HepG2 (cell line): ENCODE measurements around the gene LCLAT1. TPM values are rescaled to one million over a fixed set of nuclear protein-coding genes. Genes with fewer than 3 reads are reported as not detected.

Experiments
- ATAC-seq: fragments of 200-7000 bp; cut with Tn5 transposase; 3 replicates; pipeline ENCODE4 v1.9.1; 2020; ENCODE audit warnings: mild to moderate bottlenecking, moderate library complexity
- BruUV-seq: library from RNA; stranded (reverse); fragments of 400-500 nt; replicated peaks from 2 replicates; lab custom pipeline; 2021; lab: Mats Ljungman, UMichigan
- CTCF ChIA-PET: fragments of 300-600 bp; formaldehyde crosslinking; extraction: SDS; loops from one replicate; lab custom pipeline; 2021; ENCODE audit warnings: low total read pairs, inconsistent platforms, low intra/inter-chr PET ratio; lab: Yijun Ruan, JAX
- POLR2A ChIA-PET: fragments of 350-600 bp; sonication (Branson Sonifier 250); formaldehyde crosslinking; loops from one replicate; lab custom pipeline; 2020; ENCODE audit warnings: antibody characterized with exemption, inconsistent platforms; lab: Yijun Ruan, JAX
- DNase-seq: peaks from one replicate; pipeline ENCODE4 v3.0.0-alpha.2; 2015; ENCODE audit warnings: low spot score
- FAIRE-seq: peaks from 3 replicates; lab custom pipeline; 2011; peaks lifted over from hg19 to GRCh38; lab: Jason Lieb, UNC
- H2AFZ ChIP-seq: one replicate; pipeline ENCODE4 v1.6.1; 2011; ENCODE audit warnings: low read length, inconsistent platforms
- H3K27ac ChIP-seq: fragments of 300-600 bp; 3 replicates; pipeline ENCODE4 v1.8.0; 2011; ENCODE audit warnings: mixed run types, mild to moderate bottlenecking, mixed read lengths, low read length, inconsistent platforms; ENCODE audit not compliant: insufficient read depth; ENCODE audit errors: extremely low read length
- H3K27me3 ChIP-seq, 2 experiments: fragments of 200-600 bp in 1 of 2; 2 replicates in 1 of 2; 3 replicates in 1 of 2; pipeline versions ENCODE4 v1.6.0 to v1.8.0; 2011; ENCODE audit warnings: low read length in 2 of 2, mild to moderate bottlenecking in 2 of 2, moderate library complexity in 2 of 2, inconsistent platforms in 1 of 2; ENCODE audit not compliant: insufficient read depth in 2 of 2, control insufficient read depth in 1 of 2
- H3K36me3 ChIP-seq, 2 experiments: fragments of 200-600 bp in 1 of 2; replicated peaks in 1 of 2; 2 replicates in 1 of 2; 3 replicates in 1 of 2; pipeline versions ENCODE4 v1.5.1 to v1.8.0; 2011; ENCODE audit warnings: low read length in 2 of 2, inconsistent platforms in 1 of 2; ENCODE audit not compliant: insufficient read depth in 2 of 2, control insufficient read depth in 1 of 2
- H3K4me1 ChIP-seq: 2 replicates; pipeline ENCODE4 v1.5.1; 2012; ENCODE audit warnings: low read length, inconsistent platforms; ENCODE audit not compliant: insufficient read depth
- H3K4me2 ChIP-seq: 2 replicates; pipeline ENCODE4 v1.6.0; 2011; ENCODE audit warnings: low read depth, low read length, inconsistent platforms
- H3K4me3 ChIP-seq, 3 experiments: fragments of 200-600 bp in 1 of 3; sonication (generic), shearing (Covaris generic) in 1 of 3; replicated peaks in 1 of 3; 2 replicates each; pipeline ENCODE4 v1.5.1; 2011 to 2016; ENCODE audit warnings: low read length in 3 of 3, inconsistent platforms in 2 of 3, low read depth in 2 of 3, mild to moderate bottlenecking in 2 of 3, control low read depth in 1 of 3, mixed read lengths in 1 of 3; ENCODE audit not compliant: insufficient read depth in 1 of 3
- H3K79me2 ChIP-seq: one replicate; pipeline ENCODE4 v1.6.1; 2011; ENCODE audit warnings: low read length, inconsistent platforms; ENCODE audit not compliant: insufficient read depth
- H3K9ac ChIP-seq: 2 replicates; pipeline ENCODE4 v1.6.0; 2011; ENCODE audit warnings: mild to moderate bottlenecking, low read depth, low read length, inconsistent platforms; ENCODE audit not compliant: insufficient read depth
- H3K9me3 ChIP-seq: 2 replicates; pipeline ENCODE4 v1.5.1; 2012; ENCODE audit warnings: mild to moderate bottlenecking, low read length
- H4K20me1 ChIP-seq: 2 replicates; pipeline ENCODE4 v1.6.0; 2011; ENCODE audit warnings: inconsistent platforms, mild to moderate bottlenecking, low read length, moderate library complexity; ENCODE audit not compliant: insufficient read depth
- CHD2 ChIP-seq: IDR thresholded peaks from 2 replicates; pipeline ENCODE4 v1.6.1; 2011; ENCODE audit warnings: low read depth, low read length, improper control_type of control experiment
- FOXC1 ChIP-seq: sonication (generic); formaldehyde crosslinking; IDR thresholded peaks from 2 replicates; pipeline ENCODE4 v1.8.0; 2022; ENCODE audit warnings: mild to moderate bottlenecking, missing genetic modification reagents, borderline replicate concordance
- IRF2 ChIP-seq: IDR thresholded peaks from 2 replicates; pipeline ENCODE4 v1.6.1; 2018; ENCODE audit warnings: missing genetic modification reagents, missing compliant biosample characterization
- KAT2B ChIP-seq: fragments of 150-350 bp; IDR thresholded peaks from 2 replicates; pipeline ENCODE4 v1.6.1; 2014; ENCODE audit warnings: low read depth, low read length, borderline replicate concordance
- LCORL ChIP-seq, 2 experiments: fragments of 450-650 bp in 1 of 2; sonication (generic) in 1 of 2; formaldehyde crosslinking in 1 of 2; IDR thresholded peaks; 2 replicates each; pipeline versions ENCODE4 v1.5.0 to v1.6.1; 2017 to 2020; ENCODE audit warnings: antibody characterized with exemption in 1 of 2, missing genetic modification reagents in 1 of 2
- MAFF ChIP-seq: IDR thresholded peaks from 2 replicates; pipeline ENCODE4 v1.6.1; 2011; ENCODE audit warnings: low read depth, low read length, improper control_type of control experiment
- SIN3B ChIP-seq: fragments of 150-350 bp; IDR thresholded peaks from 2 replicates; pipeline ENCODE4 v1.6.1; 2014; ENCODE audit warnings: low read length
- SIX1 ChIP-seq: sonication (generic); formaldehyde crosslinking; IDR thresholded peaks from 2 replicates; pipeline ENCODE4 v1.4.0; 2020; ENCODE audit warnings: missing genetic modification reagents, borderline replicate concordance
- SNAPC2 ChIP-seq: sonication (generic); formaldehyde crosslinking; IDR thresholded peaks from 2 replicates; pipeline ENCODE4 v1.8.1; 2022; ENCODE audit warnings: mild to moderate bottlenecking, missing genetic modification reagents
- ZNF644 ChIP-seq: IDR thresholded peaks from 2 replicates; pipeline ENCODE4 v1.6.1; 2016; ENCODE audit warnings: low read depth
- whole genome bisulfite sequencing: methylation state at CpG from one replicate; pipeline ENCODE4 v1.1.6; 2017; ENCODE audit warnings: low lambda C conversion rate; 5-methylcytosine and 5-hydroxymethylcytosine counted together
- in situ Hi-C: cut with HindIII; loops from 2 replicates; pipeline ENCODE4 v1.10.0; 2017; ENCODE audit warnings: low pct_unique_long_range_greater_than_20kb; ENCODE audit not compliant: extremely low pct_ligation_motif_present
- intact Hi-C: fragments of 100-400 bp; cut with micrococcal nuclease; formaldehyde crosslinking; loops from one replicate; pipeline ENCODE4 v1.10.0; 2022; ENCODE audit not compliant: unreplicated experiment
- polyA plus RNA-seq, 8 experiments: library from polyadenylated mRNA; depleted of rRNA in 3 of 8; stranded (reverse) in 7 of 8; unstranded in 1 of 8; fragments of >200 nt; fragmentation: Illumina TruSeq in 4 of 8; extraction: Trizol in 4 of 8; gene quantifications; 2 replicates each; pipeline versions ENCODE4 v1.2.1 to v1.2.3, GENCODE V29; 2011 to 2016; ENCODE audit warnings: low read depth in 4 of 8, missing spikeins in 1 of 8, mixed read lengths in 1 of 8; ENCODE audit not compliant: insufficient read depth in 1 of 8
- total RNA-seq, 5 experiments: library from RNA; depleted of rRNA; stranded (reverse); fragments of >200 nt; fragmentation: Illumina TruSeq; extraction: Trizol; gene quantifications; 2 replicates each; pipeline ENCODE4 v1.2.3, GENCODE V29; 2016; ENCODE audit warnings: low read depth in 1 of 5
- TF ChIP-seq, protein P1 (sequence below): sonication (generic); formaldehyde crosslinking; IDR thresholded peaks from 2 replicates; pipeline ENCODE4 v1.4.0; 2020; ENCODE audit warnings: mild to moderate bottlenecking, missing genetic modification reagents
- TF ChIP-seq, protein P2 (sequence below): sonication (generic); formaldehyde crosslinking; IDR thresholded peaks from 2 replicates; pipeline ENCODE4 v1.8.1; 2023; ENCODE audit warnings: missing genetic modification reagents, inconsistent platforms, borderline replicate concordance
- TF ChIP-seq, protein P3 (sequence below): sonication (generic); formaldehyde crosslinking; IDR thresholded peaks from 2 replicates; pipeline ENCODE4 v1.5.0; 2020; ENCODE audit warnings: mild to moderate bottlenecking, missing genetic modification reagents
- TF ChIP-seq, protein P4 (sequence below): sonication (generic); formaldehyde crosslinking; conservative IDR thresholded peaks from 2 replicates; pipeline ENCODE4 v1.8.0; 2022; ENCODE audit warnings: missing genetic modification reagents
- TF ChIP-seq, protein P5 (sequence below): sonication (generic); formaldehyde crosslinking; IDR thresholded peaks from 2 replicates; pipeline ENCODE4 v1.9.0; 2021; ENCODE audit warnings: missing genetic modification reagents, mild to moderate bottlenecking, borderline replicate concordance

Gene LCLAT1
- total and polyA plus RNA-seq, 2 of the 13 experiments (the other 11 are each of a cell fraction or from before 2014, with no cell fraction given) = 18.0 to 28.0 TPM

DNA sequence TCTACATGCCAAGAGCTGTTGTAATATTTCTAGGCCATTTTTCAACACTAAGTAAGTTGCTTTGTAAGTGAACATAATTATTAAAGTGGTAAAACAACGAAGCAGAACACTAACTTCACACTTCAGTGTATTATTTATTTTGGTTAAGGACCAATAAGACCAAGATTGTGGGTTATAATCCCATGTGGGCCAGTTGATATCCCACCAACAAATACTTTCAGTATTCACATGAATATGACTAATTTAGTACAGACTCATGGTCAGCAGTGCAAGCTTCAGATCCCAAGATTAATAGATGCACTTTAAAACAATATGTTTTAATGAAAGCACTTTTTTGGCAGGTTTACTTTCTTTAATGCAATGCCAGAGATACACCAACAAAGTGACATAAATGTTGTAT lies 154.3 kb downstream of the LCLAT1 start (continued):
- TF ChIP-seq, protein P1, sequence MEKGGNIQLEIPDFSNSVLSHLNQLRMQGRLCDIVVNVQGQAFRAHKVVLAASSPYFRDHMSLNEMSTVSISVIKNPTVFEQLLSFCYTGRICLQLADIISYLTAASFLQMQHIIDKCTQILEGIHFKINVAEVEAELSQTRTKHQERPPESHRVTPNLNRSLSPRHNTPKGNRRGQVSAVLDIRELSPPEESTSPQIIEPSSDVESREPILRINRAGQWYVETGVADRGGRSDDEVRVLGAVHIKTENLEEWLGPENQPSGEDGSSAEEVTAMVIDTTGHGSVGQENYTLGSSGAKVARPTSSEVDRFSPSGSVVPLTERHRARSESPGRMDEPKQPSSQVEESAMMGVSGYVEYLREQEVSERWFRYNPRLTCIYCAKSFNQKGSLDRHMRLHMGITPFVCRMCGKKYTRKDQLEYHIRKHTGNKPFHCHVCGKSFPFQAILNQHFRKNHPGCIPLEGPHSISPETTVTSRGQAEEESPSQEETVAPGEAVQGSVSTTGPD (CRISPR knock-in tag) = no peak
- TF ChIP-seq LCORL (IDR thresholded peaks at IDR 0.05) (no peak), LCORL (CRISPR knock-in tag; IDR thresholded peaks at IDR 0.05) (no peak), CHD2 (no peak), FOXC1 (CRISPR knock-in tag) (no peak), SNAPC2 (CRISPR knock-in tag) (no peak), MAFF (no peak)
- TF ChIP-seq, protein P2, sequence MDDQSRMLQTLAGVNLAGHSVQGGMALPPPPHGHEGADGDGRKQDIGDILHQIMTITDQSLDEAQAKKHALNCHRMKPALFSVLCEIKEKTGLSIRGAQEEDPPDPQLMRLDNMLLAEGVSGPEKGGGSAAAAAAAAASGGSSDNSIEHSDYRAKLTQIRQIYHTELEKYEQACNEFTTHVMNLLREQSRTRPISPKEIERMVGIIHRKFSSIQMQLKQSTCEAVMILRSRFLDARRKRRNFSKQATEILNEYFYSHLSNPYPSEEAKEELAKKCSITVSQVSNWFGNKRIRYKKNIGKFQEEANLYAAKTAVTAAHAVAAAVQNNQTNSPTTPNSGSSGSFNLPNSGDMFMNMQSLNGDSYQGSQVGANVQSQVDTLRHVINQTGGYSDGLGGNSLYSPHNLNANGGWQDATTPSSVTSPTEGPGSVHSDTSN (CRISPR knock-in tag) = no peak

DNA sequence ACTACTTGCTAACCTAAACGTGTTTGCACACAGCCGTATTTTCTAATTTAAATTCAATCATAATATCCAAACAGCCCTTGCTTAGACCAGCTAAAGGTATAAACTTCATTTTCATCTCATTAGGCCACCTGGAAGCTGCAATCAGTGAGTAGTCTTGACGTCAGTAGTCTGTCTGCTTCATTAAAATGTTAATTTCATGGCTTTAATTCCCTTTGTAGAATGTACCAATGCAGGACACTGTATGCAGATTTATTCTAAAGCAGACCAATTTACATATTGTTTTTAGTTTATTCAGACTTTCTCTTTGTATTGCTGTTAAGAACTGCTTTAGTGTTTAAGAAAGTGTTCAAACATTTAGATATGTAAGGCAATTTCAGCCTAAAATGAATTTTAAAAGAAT lies 158.2 kb downstream of the LCLAT1 start:
- no peak for DNase-seq
- no peaks in the 10 kb centered on the region for H3K9me3 ChIP-seq
- no peak overlapping the region for H2AFZ ChIP-seq
- 95% methylated on average over 3 of the region's 3 CpGs for WGBS
- H3K9ac ChIP-seq = no peak overlapping the region
- H3K27me3 ChIP-seq = no peaks in the 10 kb centered on the region
- no peak for ATAC-seq
- H3K4me3 ChIP-seq = no peak overlapping the region
- no peaks in the 10 kb centered on the region for H3K79me2 ChIP-seq
- H3K4me1 ChIP-seq = peaks cover 12% of the 10 kb centered on the region
- FAIRE-seq = no peak
- no peak overlapping the region for H3K27ac ChIP-seq
- ChIA-PET POLR2A (no interaction called here), CTCF (no interaction called here)
- intact Hi-C loops = no loop called here
- BruUV-seq = no TSS peak
- H3K36me3 ChIP-seq = peaks cover 0 to 3% of the 10 kb centered on the region in 2 experiments; a peak in 2 of 5 replicates
- in situ Hi-C loops = no loop called here
- no peak overlapping the region for H3K4me2 ChIP-seq
- H4K20me1 ChIP-seq = no peaks in the 10 kb centered on the region
- no peak for TF ChIP-seq SIX1 (CRISPR knock-in tag)
- no peak for TF ChIP-seq ZNF644
- TF ChIP-seq SIN3B = no peak
- TF ChIP-seq KAT2B = no peak
- no peak for TF ChIP-seq IRF2 (CRISPR knock-in tag)
- TF ChIP-seq, protein P3, sequence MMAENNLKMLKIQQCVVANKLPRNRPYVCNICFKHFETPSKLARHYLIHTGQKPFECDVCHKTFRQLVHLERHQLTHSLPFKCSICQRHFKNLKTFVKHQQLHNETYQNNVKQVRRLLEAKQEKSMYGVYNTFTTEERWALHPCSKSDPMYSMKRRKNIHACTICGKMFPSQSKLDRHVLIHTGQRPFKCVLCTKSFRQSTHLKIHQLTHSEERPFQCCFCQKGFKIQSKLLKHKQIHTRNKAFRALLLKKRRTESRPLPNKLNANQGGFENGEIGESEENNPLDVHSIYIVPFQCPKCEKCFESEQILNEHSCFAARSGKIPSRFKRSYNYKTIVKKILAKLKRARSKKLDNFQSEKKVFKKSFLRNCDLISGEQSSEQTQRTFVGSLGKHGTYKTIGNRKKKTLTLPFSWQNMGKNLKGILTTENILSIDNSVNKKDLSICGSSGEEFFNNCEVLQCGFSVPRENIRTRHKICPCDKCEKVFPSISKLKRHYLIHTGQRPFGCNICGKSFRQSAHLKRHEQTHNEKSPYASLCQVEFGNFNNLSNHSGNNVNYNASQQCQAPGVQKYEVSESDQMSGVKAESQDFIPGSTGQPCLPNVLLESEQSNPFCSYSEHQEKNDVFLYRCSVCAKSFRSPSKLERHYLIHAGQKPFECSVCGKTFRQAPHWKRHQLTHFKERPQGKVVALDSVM (CRISPR knock-in tag) = no peak
- TF ChIP-seq, protein P4, sequence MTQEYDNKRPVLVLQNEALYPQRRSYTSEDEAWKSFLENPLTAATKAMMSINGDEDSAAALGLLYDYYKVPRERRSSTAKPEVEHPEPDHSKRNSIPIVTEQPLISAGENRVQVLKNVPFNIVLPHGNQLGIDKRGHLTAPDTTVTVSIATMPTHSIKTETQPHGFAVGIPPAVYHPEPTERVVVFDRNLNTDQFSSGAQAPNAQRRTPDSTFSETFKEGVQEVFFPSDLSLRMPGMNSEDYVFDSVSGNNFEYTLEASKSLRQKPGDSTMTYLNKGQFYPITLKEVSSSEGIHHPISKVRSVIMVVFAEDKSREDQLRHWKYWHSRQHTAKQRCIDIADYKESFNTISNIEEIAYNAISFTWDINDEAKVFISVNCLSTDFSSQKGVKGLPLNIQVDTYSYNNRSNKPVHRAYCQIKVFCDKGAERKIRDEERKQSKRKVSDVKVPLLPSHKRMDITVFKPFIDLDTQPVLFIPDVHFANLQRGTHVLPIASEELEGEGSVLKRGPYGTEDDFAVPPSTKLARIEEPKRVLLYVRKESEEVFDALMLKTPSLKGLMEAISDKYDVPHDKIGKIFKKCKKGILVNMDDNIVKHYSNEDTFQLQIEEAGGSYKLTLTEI = no peak
- TF ChIP-seq, protein P5, sequence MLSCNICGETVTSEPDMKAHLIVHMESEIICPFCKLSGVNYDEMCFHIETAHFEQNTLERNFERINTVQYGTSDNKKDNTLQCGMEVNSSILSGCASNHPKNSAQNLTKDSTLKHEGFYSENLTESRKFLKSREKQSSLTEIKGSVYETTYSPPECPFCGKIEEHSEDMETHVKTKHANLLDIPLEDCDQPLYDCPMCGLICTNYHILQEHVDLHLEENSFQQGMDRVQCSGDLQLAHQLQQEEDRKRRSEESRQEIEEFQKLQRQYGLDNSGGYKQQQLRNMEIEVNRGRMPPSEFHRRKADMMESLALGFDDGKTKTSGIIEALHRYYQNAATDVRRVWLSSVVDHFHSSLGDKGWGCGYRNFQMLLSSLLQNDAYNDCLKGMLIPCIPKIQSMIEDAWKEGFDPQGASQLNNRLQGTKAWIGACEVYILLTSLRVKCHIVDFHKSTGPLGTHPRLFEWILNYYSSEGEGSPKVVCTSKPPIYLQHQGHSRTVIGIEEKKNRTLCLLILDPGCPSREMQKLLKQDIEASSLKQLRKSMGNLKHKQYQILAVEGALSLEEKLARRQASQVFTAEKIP (CRISPR knock-in tag) = no peak
